Vagina (tissue), 2 donors: ENCODE data around the gene TMEM176A.

Experiments used
- POLR2AphosphoS5 ChIP-seq, 2 donors: sonication (generic); formaldehyde crosslinking; IDR thresholded peaks; one replicate each; pipeline ENCODE4 v1.9.0; 2017; ENCODE audit warnings: antibody characterized with exemption in 2 of 2, mild to moderate bottlenecking in 2 of 2, low read depth in 1 of 2; ENCODE audit not compliant: insufficient read depth in 1 of 2
- TF ChIP-seq, protein P1 (sequence below), 3 experiments: fragments of 450-650 bp in 2 of 3; fragments of 200-600 bp in 1 of 3; sonication (generic) in 1 of 3; IDR thresholded peaks; one replicate each; pipeline ENCODE4 v1.5.1; 2017 to 2019; ENCODE audit warnings: antibody characterized with exemption in 3 of 3, mild to moderate bottlenecking in 2 of 3, moderate library complexity in 2 of 3

GRCh38 chr7:150820148-150820547, 19.6 kb downstream of the TMEM176A start:
- TF ChIP-seq, protein P1, sequence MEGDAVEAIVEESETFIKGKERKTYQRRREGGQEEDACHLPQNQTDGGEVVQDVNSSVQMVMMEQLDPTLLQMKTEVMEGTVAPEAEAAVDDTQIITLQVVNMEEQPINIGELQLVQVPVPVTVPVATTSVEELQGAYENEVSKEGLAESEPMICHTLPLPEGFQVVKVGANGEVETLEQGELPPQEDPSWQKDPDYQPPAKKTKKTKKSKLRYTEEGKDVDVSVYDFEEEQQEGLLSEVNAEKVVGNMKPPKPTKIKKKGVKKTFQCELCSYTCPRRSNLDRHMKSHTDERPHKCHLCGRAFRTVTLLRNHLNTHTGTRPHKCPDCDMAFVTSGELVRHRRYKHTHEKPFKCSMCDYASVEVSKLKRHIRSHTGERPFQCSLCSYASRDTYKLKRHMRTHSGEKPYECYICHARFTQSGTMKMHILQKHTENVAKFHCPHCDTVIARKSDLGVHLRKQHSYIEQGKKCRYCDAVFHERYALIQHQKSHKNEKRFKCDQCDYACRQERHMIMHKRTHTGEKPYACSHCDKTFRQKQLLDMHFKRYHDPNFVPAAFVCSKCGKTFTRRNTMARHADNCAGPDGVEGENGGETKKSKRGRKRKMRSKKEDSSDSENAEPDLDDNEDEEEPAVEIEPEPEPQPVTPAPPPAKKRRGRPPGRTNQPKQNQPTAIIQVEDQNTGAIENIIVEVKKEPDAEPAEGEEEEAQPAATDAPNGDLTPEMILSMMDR (IDR thresholded peaks at IDR 0.05), result no peak
- TF ChIP-seq POLR2AphosphoS5 (IDR thresholded peaks at IDR 0.05; ENCODE audit: insufficient read depth in 1 of 2, low read depth in 1 of 2), result no peak
